Activated CD8-positive, alpha-beta T cell treated with anti-CD3 and anti-CD28 coated beads, Interleukin-2, amount 10 ng/mL, durations not matched to agents 7 days and 5 days (primary cell): ENCODE results near the gene RTN4RL1. TPM values are rescaled to one million over a fixed set of nuclear protein-coding genes. Genes with fewer than 3 reads are reported as not detected.

Source experiments
- ATAC-seq: fragments of 150-1000 bp; cut with Tn5 transposase; one replicate; pipeline ENCODE4 v1.10.0; 2021; ENCODE audit warnings: moderate library complexity
- CTCF ChIA-PET: fragments of 350-600 bp; sonication (Branson Sonifier 250); formaldehyde crosslinking; loops from one replicate; lab custom pipeline; 2021; ENCODE audit warnings: antibody characterized with exemption; lab: Charles Lee
- POLR2A ChIA-PET: fragments of 350-600 bp; sonication (Branson Sonifier 250); formaldehyde crosslinking; loops from one replicate; lab custom pipeline; 2021; ENCODE audit warnings: antibody characterized with exemption; lab: Charles Lee
- DNase-seq: peaks from one replicate; pipeline ENCODE4 v3.0.0-alpha.2; 2020
- H3K27ac Mint-ChIP-seq: one replicate; pipeline ENCODE4 v1.8.0; 2021; ENCODE audit warnings: mild to moderate bottlenecking, mixed read lengths
- H3K27me3 Mint-ChIP-seq: one replicate; pipeline ENCODE4 v1.8.0; 2021; ENCODE audit warnings: low read depth, mixed read lengths
- H3K36me3 Mint-ChIP-seq: one replicate; pipeline ENCODE4 v1.8.0; 2021; ENCODE audit warnings: low read depth, mixed read lengths
- H3K4me1 Mint-ChIP-seq: one replicate; pipeline ENCODE4 v1.8.0; 2021; ENCODE audit warnings: low read depth, mixed read lengths
- H3K4me3 Mint-ChIP-seq: one replicate; pipeline ENCODE4 v1.8.0; 2021; ENCODE audit warnings: mild to moderate bottlenecking, mixed read lengths
- H3K9me3 Mint-ChIP-seq: one replicate; pipeline ENCODE4 v1.8.0; 2022; ENCODE audit warnings: mixed read lengths; ENCODE audit not compliant: insufficient read depth
- total RNA-seq, 2 experiments: library from RNA; stranded (reverse); gene quantifications; one replicate each; pipeline ENCODE4 v1.2.3, GENCODE V29; 2021

RTN4RL1 gene
- total RNA-seq, 2 experiments from 2014 or later = 0.10 to 0.18 TPM

GRCh38 chr17:1946021-1946932 lies 78.9 kb downstream of the RTN4RL1 start:
- no peak for ATAC-seq
- H3K36me3 Mint-ChIP-seq = no peaks in the 10 kb centered on the region
- CTCF ChIA-PET = no interaction called here
- H3K27ac Mint-ChIP-seq = no peak overlapping the region
- no peaks in the 10 kb centered on the region for H3K27me3 Mint-ChIP-seq
- POLR2A ChIA-PET = no interaction called here
- no peaks in the 10 kb centered on the region for H3K9me3 Mint-ChIP-seq
- no peak overlapping the region for H3K4me3 Mint-ChIP-seq
- DNase-seq = no peak
- H3K4me1 Mint-ChIP-seq = no peaks in the 10 kb centered on the region

- no peak for DNase-seq
- POLR2A ChIA-PET = no interaction called here
- CTCF ChIA-PET = no interaction called here
- Mint-ChIP-seq H3K27me3 (no peaks in the 10 kb centered on the region), H3K9me3 (no peaks in the 10 kb centered on the region), H3K4me1 (no peaks in the 10 kb centered on the region), H3K4me3 (no peak overlapping the region), H3K36me3 (no peaks in the 10 kb centered on the region), H3K27ac (no peak overlapping the region)
- no peak for ATAC-seq
Measured at GRCh38 chr17:1945621-1946020, 79.5 kb downstream of the RTN4RL1 start.

- H3K27ac Mint-ChIP-seq = no peak overlapping the region
- H3K4me3 Mint-ChIP-seq = no peak overlapping the region
- no peaks in the 10 kb centered on the region for H3K4me1 Mint-ChIP-seq
- DNase-seq (no peak), ATAC-seq (no peak)
- POLR2A ChIA-PET = no interaction called here
- no peaks in the 10 kb centered on the region for H3K27me3 Mint-ChIP-seq
- no peaks in the 10 kb centered on the region for H3K9me3 Mint-ChIP-seq
- CTCF ChIA-PET = no interaction called here
- no peaks in the 10 kb centered on the region for H3K36me3 Mint-ChIP-seq
Measured at GRCh38 chr17:1943436-1943831, 81.7 kb downstream of the RTN4RL1 start.

- Mint-ChIP-seq H3K9me3 (no peaks in the 10 kb centered on the region), H3K4me3 (no peak overlapping the region), H3K36me3 (no peaks in the 10 kb centered on the region), H3K27ac (no peak overlapping the region), H3K4me1 (no peaks in the 10 kb centered on the region), H3K27me3 (no peaks in the 10 kb centered on the region)
- CTCF ChIA-PET = no interaction called here
- POLR2A ChIA-PET = no interaction called here
- no peak for ATAC-seq
- DNase-seq = no peak
Measured at GRCh38 chr17:1942666-1943435, 82.3 kb downstream of the RTN4RL1 start.

- DNase-seq (no peak), ATAC-seq (no peak)
- H3K27ac Mint-ChIP-seq = no peak overlapping the region
- H3K4me1 Mint-ChIP-seq = no peaks in the 10 kb centered on the region
- no peaks in the 10 kb centered on the region for H3K27me3 Mint-ChIP-seq
- ChIA-PET POLR2A (no interaction called here), CTCF (no interaction called here)
- no peak overlapping the region for H3K4me3 Mint-ChIP-seq
- no peaks in the 10 kb centered on the region for H3K36me3 Mint-ChIP-seq
- no peaks in the 10 kb centered on the region for H3K9me3 Mint-ChIP-seq
Measured at GRCh38 chr17:1942066-1942365, 83.1 kb downstream of the RTN4RL1 start.

- Mint-ChIP-seq H3K4me3 (no peak overlapping the region), H3K36me3 (no peaks in the 10 kb centered on the region), H3K9me3 (no peaks in the 10 kb centered on the region), H3K27ac (no peak overlapping the region), H3K4me1 (no peaks in the 10 kb centered on the region), H3K27me3 (no peaks in the 10 kb centered on the region)
- ATAC-seq (no peak), DNase-seq (no peak)
- CTCF ChIA-PET = no interaction called here
- POLR2A ChIA-PET = no interaction called here
Measured at GRCh38 chr17:1941272-1942065, 83.7 kb downstream of the RTN4RL1 start.

GRCh38 chr17:1940810-1941185 lies 84.3 kb downstream of the RTN4RL1 start:
- Mint-ChIP-seq H3K4me3 (no peak overlapping the region), H3K4me1 (no peaks in the 10 kb centered on the region), H3K27ac (no peak overlapping the region), H3K9me3 (no peaks in the 10 kb centered on the region), H3K27me3 (no peaks in the 10 kb centered on the region), H3K36me3 (no peaks in the 10 kb centered on the region)
- no peak for ATAC-seq
- no peak for DNase-seq
- CTCF ChIA-PET = no interaction called here
- POLR2A ChIA-PET = no interaction called here

GRCh38 chr17:1939981-1940809 lies 84.9 kb downstream of the RTN4RL1 start:
- Mint-ChIP-seq H3K27ac (no peak overlapping the region), H3K4me1 (no peaks in the 10 kb centered on the region), H3K9me3 (no peaks in the 10 kb centered on the region), H3K36me3 (no peaks in the 10 kb centered on the region), H3K4me3 (no peak overlapping the region), H3K27me3 (no peaks in the 10 kb centered on the region)
- CTCF ChIA-PET = no interaction called here
- ATAC-seq = no peak
- POLR2A ChIA-PET = no interaction called here
- no peak for DNase-seq

- no peak overlapping the region for H3K27ac Mint-ChIP-seq
- H3K27me3 Mint-ChIP-seq = no peaks in the 10 kb centered on the region
- no peaks in the 10 kb centered on the region for H3K36me3 Mint-ChIP-seq
- ATAC-seq (no peak), DNase-seq (no peak)
- no peaks in the 10 kb centered on the region for H3K4me1 Mint-ChIP-seq
- ChIA-PET CTCF (no interaction called here), POLR2A (no interaction called here)
- no peak overlapping the region for H3K4me3 Mint-ChIP-seq
- H3K9me3 Mint-ChIP-seq = no peaks in the 10 kb centered on the region
Measured at GRCh38 chr17:1937461-1937860, 87.7 kb downstream of the RTN4RL1 start.

- Mint-ChIP-seq H3K4me3 (no peak overlapping the region), H3K27ac (no peak overlapping the region), H3K4me1 (no peaks in the 10 kb centered on the region), H3K36me3 (no peaks in the 10 kb centered on the region), H3K27me3 (no peaks in the 10 kb centered on the region), H3K9me3 (no peaks in the 10 kb centered on the region)
- ChIA-PET CTCF (no interaction called here), POLR2A (no interaction called here)
- DNase-seq (no peak), ATAC-seq (no peak)
Measured at GRCh38 chr17:1936766-1937165, 88.4 kb downstream of the RTN4RL1 start.

- DNase-seq (no peak), ATAC-seq (no peak)
- POLR2A ChIA-PET = no interaction called here
- H3K27ac Mint-ChIP-seq = no peak overlapping the region
- H3K27me3 Mint-ChIP-seq = no peaks in the 10 kb centered on the region
- no peak overlapping the region for H3K4me3 Mint-ChIP-seq
- H3K4me1 Mint-ChIP-seq = no peaks in the 10 kb centered on the region
- no peaks in the 10 kb centered on the region for H3K9me3 Mint-ChIP-seq
- CTCF ChIA-PET = no interaction called here
- H3K36me3 Mint-ChIP-seq = no peaks in the 10 kb centered on the region
Measured at GRCh38 chr17:1934901-1935300, 90.2 kb downstream of the RTN4RL1 start.
